GM12892 (cell line): ENCODE data around the gene CLEC4A.

Source experiments
- POLR2A ChIP-seq: IDR thresholded peaks from 2 replicates; pipeline ENCODE4 v1.6.1; 2011; ENCODE audit warnings: low read depth, low read length, control low read depth
- TAF1 ChIP-seq: IDR thresholded peaks from 2 replicates; pipeline ENCODE4 v1.6.1; 2011; ENCODE audit warnings: low read depth, mild to moderate bottlenecking, control low read depth, low read length, borderline replicate concordance

DNA sequence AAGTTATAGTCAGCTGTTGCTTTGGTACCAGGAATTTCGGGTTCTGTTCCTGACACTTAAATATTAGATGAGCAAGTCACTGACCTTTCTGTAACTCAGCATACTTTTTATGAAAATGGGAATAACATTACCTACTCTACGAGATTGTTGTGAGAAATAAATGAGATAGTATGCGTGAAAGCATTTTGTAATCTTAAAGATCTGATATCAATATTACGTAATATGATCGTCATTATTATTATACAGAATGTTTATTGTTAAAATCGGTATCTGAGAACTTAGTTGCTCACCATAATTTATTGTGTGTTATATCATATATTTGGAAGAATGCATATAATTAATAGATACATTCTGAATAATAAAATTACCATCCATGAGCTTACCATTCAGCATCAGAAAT lies 47.5 kb upstream of the CLEC4A start:
- TF ChIP-seq TAF1 (no peak), POLR2A (no peak)
